Measurements from ENCODE around the gene FAM187B.

Gene FAM187B

GRCh38 chr19:35217649-35217990 lies 10.9 kb downstream of the FAM187B start:
- DNase-seq: no peak
- Mint-ChIP-seq H3K27ac (no peak overlapping the region), H3K9me3 (peaks cover 24% of the 10 kb centered on the region), H3K4me1 (peaks cover 63% of the 10 kb centered on the region), H3K36me3 (peaks cover 13% of the 10 kb centered on the region), H3K4me3 (no peak overlapping the region), H3K27me3 (no peaks in the 10 kb centered on the region)
- CTCF ChIA-PET: interaction anchor here (0.9 to 6.8 kb wide), 6 partner anchors 24 to 83 kb away, joined by 3 to 44 read pairs (median 6); partner anchors contain the start of genes FXYD5, FXYD7 and LGI4

GRCh38 chr19:35216833-35217648 lies 11.5 kb downstream of the FAM187B start:
- Mint-ChIP-seq H3K27me3 (no peaks in the 10 kb centered on the region), H3K36me3 (peaks cover 18% of the 10 kb centered on the region), H3K4me3 (no peak overlapping the region), H3K9me3 (peaks cover 24% of the 10 kb centered on the region), H3K4me1 (peaks cover 69% of the 10 kb centered on the region), H3K27ac (peak overlapping the region; percentile 8)
- CTCF ChIA-PET: interaction anchor here (0.7 to 6.8 kb wide), 14 partner anchors 9 to 150 kb away, joined by 3 to 44 read pairs (median 4); partner anchors contain the start of genes FXYD5, FXYD7 and LGI4
- DNase-seq: peak; percentile 75

- Mint-ChIP-seq H3K4me3 (no peak overlapping the region), H3K4me1 (peaks cover 76% of the 10 kb centered on the region), H3K27me3 (no peaks in the 10 kb centered on the region), H3K27ac (peak overlapping the region; percentile 77), H3K9me3 (peaks cover 24% of the 10 kb centered on the region), H3K36me3 (peaks cover 19% of the 10 kb centered on the region)
- CTCF ChIA-PET: interaction anchor here (1.0 to 6.8 kb wide), 9 partner anchors 10 to 82 kb away, joined by 3 to 44 read pairs (median 6); partner anchors contain the start of genes FXYD5, FXYD7 and LGI4
- no peak for DNase-seq
These were observed 12.3 kb downstream of the FAM187B start for GRCh38 chr19:35216016-35216832.

- Mint-ChIP-seq H3K27me3 (no peaks in the 10 kb centered on the region), H3K4me1 (peaks cover 77% of the 10 kb centered on the region), H3K27ac (peak overlapping the region; percentile 100), H3K4me3 (no peak overlapping the region), H3K9me3 (peaks cover 21% of the 10 kb centered on the region), H3K36me3 (peaks cover 19% of the 10 kb centered on the region)
- DNase-seq: no peak
- CTCF ChIA-PET: interaction anchor here (0.7 to 6.8 kb wide), 6 partner anchors 9 to 80 kb away, joined by 3 to 44 read pairs (median 10); partner anchors contain the start of genes FXYD7 and LGI4
These were observed 13.6 kb downstream of the FAM187B start for GRCh38 chr19:35214766-35215422.

GRCh38 chr19:35213663-35214632 lies 14.6 kb downstream of the FAM187B start:
- H3K4me1 Mint-ChIP-seq: peaks cover 84% of the 10 kb centered on the region
- H3K36me3 Mint-ChIP-seq: peaks cover 19% of the 10 kb centered on the region
- H3K9me3 Mint-ChIP-seq: peaks cover 17% of the 10 kb centered on the region
- H3K4me3 Mint-ChIP-seq: peak overlapping the region; percentile 15
- no peaks in the 10 kb centered on the region for H3K27me3 Mint-ChIP-seq
- H3K27ac Mint-ChIP-seq: peak overlapping the region; percentile 100
- DNase-seq: peak; percentile 81
- CTCF ChIA-PET: interaction anchor here (0.7 to 6.8 kb wide), 3 partner anchors 60 to 72 kb away, joined by 3 to 44 read pairs (median 10); partner anchors contain the start of genes FXYD5 and FXYD7

- Mint-ChIP-seq H3K4me3 (peak overlapping the region; percentile 50), H3K27ac (peak overlapping the region; percentile 100), H3K9me3 (peaks cover 14% of the 10 kb centered on the region), H3K4me1 (peaks cover 93% of the 10 kb centered on the region), H3K27me3 (no peaks in the 10 kb centered on the region), H3K36me3 (peaks cover 20% of the 10 kb centered on the region)
- CTCF ChIA-PET: interaction anchor here (2.0 to 3.1 kb wide), 2 partner anchors 58 to 71 kb away, joined by 10 to 14 read pairs; partner anchors contain the start of gene FXYD5
- no peak for DNase-seq
These were observed 16.3 kb downstream of the FAM187B start for GRCh38 chr19:35212241-35212640.

GRCh38 chr19:35211545-35212230 lies 16.9 kb downstream of the FAM187B start:
- H3K27me3 Mint-ChIP-seq: no peaks in the 10 kb centered on the region
- peak overlapping the region; percentile 50 for H3K4me3 Mint-ChIP-seq
- peak overlapping the region; percentile 100 for H3K27ac Mint-ChIP-seq
- CTCF ChIA-PET: interaction anchor here (2.0 to 3.1 kb wide), 2 partner anchors 58 to 70 kb away, joined by 10 to 14 read pairs; partner anchors contain the start of gene FXYD5
- DNase-seq: peak; percentile 92
- H3K4me1 Mint-ChIP-seq: peaks cover 94% of the 10 kb centered on the region
- peaks cover 17% of the 10 kb centered on the region for H3K36me3 Mint-ChIP-seq
- H3K9me3 Mint-ChIP-seq: peaks cover 11% of the 10 kb centered on the region

- Mint-ChIP-seq H3K9me3 (peaks cover 8% of the 10 kb centered on the region), H3K4me3 (no peak overlapping the region), H3K4me1 (peaks cover 94% of the 10 kb centered on the region), H3K27ac (peak overlapping the region; percentile 100), H3K27me3 (no peaks in the 10 kb centered on the region), H3K36me3 (peaks cover 17% of the 10 kb centered on the region)
- no peak for DNase-seq
- CTCF ChIA-PET: no interaction called here
These were observed 18.9 kb downstream of the FAM187B start for GRCh38 chr19:35209646-35210045.

GRCh38 chr19:35208121-35208520 lies 20.4 kb downstream of the FAM187B start:
- peak overlapping the region; percentile 14 for H3K4me3 Mint-ChIP-seq

GRCh38 chr19:35207391-35207871 lies 21.1 kb downstream of the FAM187B start:
- Mint-ChIP-seq H3K36me3 (peaks cover 22% of the 10 kb centered on the region), H3K9me3 (peaks cover 8% of the 10 kb centered on the region), H3K4me3 (peak overlapping the region; percentile 72), H3K27me3 (no peaks in the 10 kb centered on the region), H3K4me1 (peaks cover 94% of the 10 kb centered on the region), H3K27ac (peak overlapping the region; percentile 100)
- CTCF ChIA-PET: interaction anchor here (1.9 kb wide), 1 partner anchor 66 kb away, joined by 6 read pairs; no protein-coding TSS in a partner anchor
- peak; percentile 58 for DNase-seq

More at GRCh38 chr19:35208121-35208520, 20.4 kb downstream of the FAM187B start:
- CTCF ChIA-PET: no interaction called here
- Mint-ChIP-seq H3K9me3 (peaks cover 8% of the 10 kb centered on the region), H3K27ac (peak overlapping the region; percentile 100), H3K36me3 (peaks cover 18% of the 10 kb centered on the region), H3K27me3 (no peaks in the 10 kb centered on the region), H3K4me1 (peaks cover 94% of the 10 kb centered on the region)
- no peak for DNase-seq

GRCh38 chr19:35206855-35207254 lies 21.7 kb downstream of the FAM187B start:
- Mint-ChIP-seq H3K27me3 (no peaks in the 10 kb centered on the region), H3K4me1 (peaks cover 89% of the 10 kb centered on the region), H3K4me3 (peak overlapping the region; percentile 72), H3K27ac (peak overlapping the region; percentile 100), H3K36me3 (peaks cover 17% of the 10 kb centered on the region), H3K9me3 (peaks cover 8% of the 10 kb centered on the region)
- DNase-seq: no peak
- CTCF ChIA-PET: interaction anchor here (0.6 to 1.9 kb wide), 4 partner anchors 9 to 66 kb away, joined by 3 to 13 read pairs (median 5); no protein-coding TSS in a partner anchor

GRCh38 chr19:35206379-35206778 lies 22.2 kb downstream of the FAM187B start:
- peaks cover 17% of the 10 kb centered on the region for H3K36me3 Mint-ChIP-seq
- DNase-seq: peak; percentile 79
- peak overlapping the region; percentile 72 for H3K4me3 Mint-ChIP-seq
- CTCF ChIA-PET: interaction anchor here (0.6 to 1.9 kb wide), 4 partner anchors 10 to 65 kb away, joined by 3 to 13 read pairs (median 5); no protein-coding TSS in a partner anchor
- H3K4me1 Mint-ChIP-seq: peaks cover 86% of the 10 kb centered on the region
- no peaks in the 10 kb centered on the region for H3K27me3 Mint-ChIP-seq
- H3K27ac Mint-ChIP-seq: peak overlapping the region; percentile 100
- H3K9me3 Mint-ChIP-seq: peaks cover 8% of the 10 kb centered on the region
